GOT3 (cell line): Measurements from ENCODE around the gene ITGA2B.
"Not testable (repeated sequence)": the region's sequence is repeated elsewhere in the genome, so short reads cannot be mapped to it uniquely, and the experiment has no call there.

ENCODE experiments used
- DNase-seq: peaks from one replicate; lab custom pipeline; 2025; ENCODE audit warnings: mixed read lengths; lab: John Stamatoyannopoulos, UW

ITGA2B gene

DNA sequence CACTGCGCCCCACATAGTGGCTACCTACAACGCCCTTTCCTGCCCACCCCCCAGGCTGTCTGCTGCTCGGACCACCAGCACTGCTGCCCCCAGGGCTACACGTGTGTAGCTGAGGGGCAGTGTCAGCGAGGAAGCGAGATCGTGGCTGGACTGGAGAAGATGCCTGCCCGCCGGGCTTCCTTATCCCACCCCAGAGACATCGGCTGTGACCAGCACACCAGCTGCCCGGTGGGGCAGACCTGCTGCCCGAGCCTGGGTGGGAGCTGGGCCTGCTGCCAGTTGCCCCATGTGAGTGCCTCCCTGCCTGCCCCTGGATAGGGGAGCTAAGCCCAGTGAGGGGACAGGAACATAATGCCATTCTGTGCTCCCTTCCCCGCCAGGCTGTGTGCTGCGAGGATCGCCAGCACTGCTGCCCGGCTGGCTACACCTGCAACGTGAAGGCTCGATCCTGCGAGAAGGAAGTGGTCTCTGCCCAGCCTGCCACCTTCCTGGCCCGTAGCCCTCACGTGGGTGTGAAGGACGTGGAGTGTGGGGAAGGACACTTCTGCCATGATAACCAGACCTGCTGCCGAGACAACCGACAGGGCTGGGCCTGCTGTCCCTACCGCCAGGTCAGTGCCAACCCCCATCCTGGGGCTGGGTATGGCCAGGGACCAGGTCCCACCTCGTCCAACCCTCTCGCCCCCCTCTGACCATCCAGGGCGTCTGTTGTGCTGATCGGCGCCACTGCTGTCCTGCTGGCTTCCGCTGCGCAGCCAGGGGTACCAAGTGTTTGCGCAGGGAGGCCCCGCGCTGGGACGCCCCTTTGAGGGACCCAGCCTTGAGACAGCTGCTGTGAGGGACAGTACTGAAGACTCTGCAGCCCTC lies 37.3 kb downstream of the ITGA2B start:
- DNase-seq, result no peak

GRCh38 chr17:44351464-44351863 lies 38.0 kb downstream of the ITGA2B start:
- no peak for DNase-seq

DNA sequence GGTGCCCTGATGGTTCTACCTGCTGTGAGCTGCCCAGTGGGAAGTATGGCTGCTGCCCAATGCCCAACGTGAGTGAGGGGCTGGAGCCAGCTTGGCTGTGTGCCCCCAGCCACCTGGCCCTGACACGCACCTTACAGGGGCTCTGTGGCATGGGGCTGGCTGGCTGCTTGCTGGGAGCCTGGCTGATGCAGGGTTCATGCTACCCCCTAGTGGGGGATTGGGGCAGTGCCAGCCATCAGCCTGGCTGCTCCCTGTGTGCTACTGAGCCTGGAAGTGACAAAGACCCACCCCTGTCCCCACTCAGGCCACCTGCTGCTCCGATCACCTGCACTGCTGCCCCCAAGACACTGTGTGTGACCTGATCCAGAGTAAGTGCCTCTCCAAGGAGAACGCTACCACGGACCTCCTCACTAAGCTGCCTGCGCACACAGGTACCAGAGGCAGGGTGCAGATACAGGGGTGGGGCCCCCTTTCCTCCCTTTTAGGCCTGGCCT lies 38.7 kb downstream of the ITGA2B start:
- DNase-seq, result no peak

DNA sequence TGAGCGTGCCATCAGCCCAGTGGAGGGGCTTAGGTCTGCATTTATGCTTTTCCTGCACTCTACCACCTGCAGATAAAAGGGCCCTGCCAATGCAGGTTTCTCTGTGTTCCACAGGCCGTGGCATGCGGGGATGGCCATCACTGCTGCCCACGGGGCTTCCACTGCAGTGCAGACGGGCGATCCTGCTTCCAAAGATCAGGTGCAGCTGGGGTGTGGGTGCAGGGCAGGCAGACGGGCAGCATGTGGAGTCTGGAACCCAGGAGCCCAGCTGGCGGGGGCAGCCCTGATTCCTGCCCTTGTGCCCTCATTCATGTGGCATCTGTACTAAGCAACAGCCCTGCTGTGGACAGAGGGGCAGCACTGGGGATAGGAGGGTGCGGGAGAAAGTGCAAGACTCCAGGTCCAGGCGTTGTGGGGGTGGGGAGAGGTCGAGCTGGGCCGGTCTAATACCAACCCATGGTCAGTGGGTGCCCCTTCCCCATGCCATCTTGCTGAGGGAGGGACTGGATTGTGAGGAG lies 39.8 kb downstream of the ITGA2B start:
- no peak for DNase-seq

GRCh38 chr17:44348988-44349364 lies 40.5 kb downstream of the ITGA2B start:
- DNase-seq, result no peak

DNA sequence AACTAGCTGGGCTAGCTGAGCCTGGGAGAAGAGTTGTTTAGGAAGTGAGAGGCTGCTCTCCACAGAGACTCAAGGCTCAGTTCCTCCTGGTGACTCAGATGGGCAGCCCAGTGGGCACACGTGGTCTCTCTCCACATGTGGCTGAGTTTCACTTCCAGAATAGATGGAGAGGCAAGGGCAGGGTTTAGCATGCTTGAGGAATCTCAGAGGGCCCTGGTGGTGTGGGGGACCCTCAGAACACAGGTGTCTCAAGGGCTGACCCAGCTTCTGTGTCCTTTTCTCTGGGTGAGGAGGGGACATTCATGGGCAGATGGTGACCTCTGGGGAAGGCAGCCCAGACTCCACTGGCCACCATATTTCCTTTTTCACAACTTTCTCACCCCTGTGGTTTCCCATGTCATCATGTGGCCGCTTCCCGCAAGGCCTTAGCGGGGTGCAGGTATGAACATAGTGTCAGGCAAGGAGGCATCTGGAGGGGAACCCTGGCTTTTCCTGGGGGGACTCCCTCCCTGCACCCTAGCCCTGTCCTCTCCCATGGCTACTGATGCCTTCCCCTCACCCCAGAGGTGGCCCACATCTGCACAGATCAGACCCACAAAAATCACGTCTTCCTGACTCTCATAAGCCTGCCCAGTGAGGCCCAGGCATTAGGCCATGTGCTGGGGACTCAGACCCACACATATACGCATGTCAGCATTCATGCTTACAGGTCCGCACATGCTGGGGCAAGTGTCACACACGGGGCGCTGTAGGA lies 41.0 kb downstream of the ITGA2B start:
- DNase-seq, result no peak

DNA sequence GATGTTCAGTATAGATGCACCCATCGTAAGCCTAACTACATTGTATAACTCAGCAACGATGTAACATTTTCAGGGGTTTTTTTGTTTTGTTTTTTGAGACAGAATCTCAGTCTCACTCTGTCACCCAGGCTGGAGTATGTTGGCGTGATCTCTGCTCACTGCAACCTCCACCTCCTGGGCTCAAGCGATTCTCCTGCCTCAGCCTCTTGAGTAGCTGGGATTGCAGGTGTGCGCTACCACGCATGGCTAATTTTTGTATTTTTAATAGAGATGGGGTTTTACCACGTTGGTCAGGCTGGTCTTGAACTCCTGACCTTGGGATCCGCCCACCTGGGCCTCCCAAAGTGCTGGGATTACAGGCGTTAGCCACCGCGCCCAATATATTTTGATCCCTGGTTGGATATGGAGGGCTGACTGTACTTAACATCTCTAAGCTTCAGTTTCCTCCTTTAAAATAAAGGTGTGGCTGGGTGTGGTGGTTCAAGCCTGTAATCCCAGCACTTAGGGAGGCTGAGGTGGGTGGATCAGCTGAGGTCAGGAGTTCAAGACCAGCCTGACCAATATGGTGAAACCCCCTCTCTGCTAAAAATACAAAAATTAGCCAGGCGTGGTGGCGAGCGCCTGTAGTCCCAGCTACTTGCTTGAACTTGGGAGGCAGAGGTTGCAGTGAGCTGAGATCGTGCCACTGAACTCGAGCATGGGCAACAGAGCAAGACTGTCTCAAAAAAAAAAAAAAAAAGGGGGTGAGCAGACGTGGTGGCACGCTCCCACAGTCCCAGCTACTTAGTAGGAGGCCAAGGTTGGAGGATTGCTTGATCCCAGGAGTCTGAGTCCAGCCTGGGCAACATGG lies 42.0 kb downstream of the ITGA2B start:
- DNase-seq, result not testable (repeated sequence)

GRCh38 chr17:44346064-44346844 lies 43.2 kb downstream of the ITGA2B start:
- DNase-seq, result no peak

- no peak for DNase-seq
Observed at GRCh38 chr17:44345454-44346026, 43.9 kb downstream of the ITGA2B start.

DNA sequence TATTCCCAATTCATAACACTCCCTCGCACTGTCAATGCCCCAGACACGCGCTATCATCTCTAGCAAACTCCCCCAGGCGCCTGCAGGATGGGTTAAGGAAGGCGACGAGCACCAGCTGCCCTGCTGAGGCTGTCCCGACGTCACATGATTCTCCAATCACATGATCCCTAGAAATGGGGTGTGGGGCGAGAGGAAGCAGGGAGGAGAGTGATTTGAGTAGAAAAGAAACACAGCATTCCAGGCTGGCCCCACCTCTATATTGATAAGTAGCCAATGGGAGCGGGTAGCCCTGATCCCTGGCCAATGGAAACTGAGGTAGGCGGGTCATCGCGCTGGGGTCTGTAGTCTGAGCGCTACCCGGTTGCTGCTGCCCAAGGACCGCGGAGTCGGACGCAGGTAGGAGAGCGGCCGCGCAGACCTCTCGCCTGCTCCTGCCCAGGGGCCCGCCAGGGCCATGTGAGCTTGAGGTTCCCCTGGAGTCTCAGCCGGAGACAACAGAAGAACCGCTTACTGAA lies 44.5 kb downstream of the ITGA2B start, which contains the start of gene GRN:
Gene GRN, plus strand, starts transcription at position 364 of the 515 bp plus-strand sequence. CDS start 3,863 bp downstream, outside the sequence.
- peak; percentile 70 for DNase-seq

DNA sequence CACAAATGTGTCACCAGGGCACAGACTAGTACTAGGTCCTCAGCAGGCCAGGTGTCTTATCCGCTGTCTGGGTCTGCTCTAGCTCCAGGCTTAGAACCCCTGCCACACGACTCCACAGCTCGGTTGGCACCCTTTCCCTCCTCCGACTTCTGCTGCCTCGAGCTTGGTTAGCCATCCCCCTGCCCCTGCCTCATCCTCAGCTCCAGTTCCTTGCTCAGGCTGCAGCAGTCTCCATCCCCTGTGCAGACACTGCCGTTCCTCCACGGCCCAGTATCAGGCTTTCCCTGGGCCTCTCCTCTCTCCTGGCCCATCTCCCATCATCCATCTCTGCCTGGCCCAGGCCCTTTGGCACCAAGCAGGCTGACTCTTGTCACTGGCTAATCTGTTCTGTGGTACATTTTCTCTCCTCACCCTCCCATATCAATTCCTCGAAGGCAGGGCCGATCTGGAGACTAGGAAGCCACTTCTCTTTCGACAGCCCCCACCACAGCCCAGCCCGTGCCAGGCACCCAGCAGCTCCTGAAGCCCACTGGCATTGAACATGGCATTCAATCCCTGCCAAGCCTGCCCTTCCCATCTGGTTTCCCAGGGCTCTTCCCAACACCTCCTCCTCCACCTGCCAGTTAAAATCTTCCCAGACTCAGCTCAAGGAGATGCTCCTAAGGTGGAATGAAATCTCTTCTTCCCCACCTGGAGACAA lies 45.8 kb downstream of the ITGA2B start:
- DNase-seq, result no peak

DNA sequence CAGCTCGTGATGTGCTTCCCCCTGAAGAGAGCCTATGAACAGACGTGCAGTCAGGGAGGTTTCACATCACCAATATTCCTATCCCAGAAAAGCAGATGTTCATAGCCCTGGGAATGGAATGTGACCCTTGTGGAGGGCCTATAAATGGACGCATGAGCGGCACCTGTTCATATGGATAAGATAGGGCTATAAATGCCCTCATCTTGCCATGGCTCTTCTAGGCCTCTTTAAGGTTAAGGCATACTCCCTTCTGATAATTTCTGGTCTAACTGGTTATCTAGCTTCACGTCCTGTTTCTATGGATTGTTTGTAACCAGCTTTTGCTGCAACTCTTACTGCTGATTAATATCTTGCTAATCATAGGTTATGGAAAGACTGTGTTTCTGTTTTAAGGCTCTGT lies 48.9 kb downstream of the ITGA2B start:
- not testable (repeated sequence) for DNase-seq

DNA sequence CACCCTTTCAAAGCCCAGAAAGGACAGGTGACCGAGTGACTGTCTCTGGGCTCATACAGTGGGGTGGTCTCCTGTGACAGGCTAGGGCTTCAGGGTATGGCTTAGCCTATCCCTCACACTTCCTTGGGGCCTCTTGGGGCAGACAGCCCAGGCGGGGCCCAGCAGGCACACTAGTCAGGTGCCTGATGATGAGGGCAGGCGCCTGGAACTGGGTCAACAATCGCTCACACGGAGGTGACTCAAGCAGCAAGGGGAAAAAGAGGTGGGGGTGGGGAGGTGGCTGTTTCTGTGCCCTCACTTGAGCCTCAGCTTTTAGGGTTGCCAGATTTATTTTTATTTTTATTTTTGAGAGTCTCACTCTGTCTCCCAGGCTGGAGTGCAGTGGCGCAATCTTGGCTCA lies 50.7 kb downstream of the ITGA2B start:
- no peak for DNase-seq

DNA sequence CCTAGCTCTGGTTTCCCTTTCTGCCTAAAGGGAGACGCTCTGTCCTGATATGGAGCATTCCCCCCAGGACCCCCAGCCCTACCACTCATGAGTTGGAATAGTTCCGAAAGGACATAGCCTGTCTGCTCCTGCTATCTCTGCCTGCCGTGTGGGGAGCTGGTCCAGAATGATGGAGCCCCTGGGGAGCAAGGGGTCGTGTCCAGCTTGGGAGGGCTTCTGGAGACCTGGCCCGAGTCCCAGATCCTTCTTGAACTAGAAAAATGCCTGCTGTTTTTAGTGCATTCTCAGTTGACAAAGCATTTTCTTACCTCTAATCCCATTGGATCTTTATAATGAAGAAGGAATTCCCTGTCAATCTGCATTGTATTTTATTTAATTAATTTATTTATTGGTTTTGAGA lies 53.5 kb downstream of the ITGA2B start:
- DNase-seq, result no peak

DNA sequence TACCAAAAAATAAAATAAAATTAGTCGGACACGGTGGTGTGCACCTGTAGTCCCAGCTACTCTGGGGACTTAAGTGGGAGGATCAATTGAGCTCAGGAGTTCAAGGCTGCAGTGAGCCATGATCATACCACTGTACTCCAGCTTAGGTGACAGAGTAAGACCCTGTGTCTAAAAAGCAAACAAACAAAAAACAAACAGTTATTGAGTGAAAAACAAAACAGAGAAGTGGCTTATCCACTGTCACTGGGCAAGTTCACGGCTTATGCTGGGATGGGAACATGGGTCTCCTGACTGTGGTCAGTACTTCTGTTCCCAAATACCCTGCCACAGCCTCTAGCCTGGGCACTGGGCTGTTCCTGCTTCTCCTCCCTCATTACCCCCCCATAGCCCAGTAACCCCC lies 53.9 kb downstream of the ITGA2B start:
- DNase-seq, result no peak

DNA sequence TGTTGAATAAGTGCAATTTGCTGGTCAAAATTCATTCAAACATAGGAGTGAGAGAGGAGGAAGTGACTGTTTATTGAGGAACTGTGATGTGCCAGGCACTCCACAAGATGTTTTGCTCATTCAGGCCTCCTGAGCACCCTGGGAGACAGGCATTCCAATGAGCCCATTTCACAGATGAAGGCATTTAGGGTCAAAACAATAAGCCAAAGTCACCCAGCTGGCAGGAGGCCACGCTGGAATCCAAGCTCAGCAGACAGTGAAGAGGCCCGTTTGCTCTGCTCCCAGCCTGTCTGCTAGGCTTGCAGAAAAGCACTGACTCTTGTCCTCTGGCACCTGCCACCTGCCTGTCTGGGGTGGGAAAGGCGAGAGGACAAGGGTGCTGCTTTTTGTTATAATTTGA lies 54.7 kb downstream of the ITGA2B start:
- no peak for DNase-seq

DNA sequence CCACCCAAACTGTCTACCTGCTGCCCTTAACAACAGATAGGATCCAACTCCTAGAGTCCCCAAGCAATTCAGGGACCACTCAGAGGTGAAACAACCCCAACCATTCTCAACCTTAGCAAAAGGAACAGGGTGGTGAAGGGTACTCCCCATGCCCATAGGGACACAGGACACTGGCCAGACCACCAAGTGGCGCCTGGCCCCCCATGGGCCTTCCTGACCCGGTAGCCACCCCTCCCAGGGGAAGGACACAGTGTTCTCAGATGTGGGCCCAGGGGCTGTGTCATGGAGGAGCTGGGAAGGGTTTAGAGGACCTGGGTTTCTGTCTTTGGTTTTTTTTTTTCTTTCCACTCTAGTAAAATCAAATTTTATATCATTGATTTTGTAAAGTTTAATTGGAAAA lies 55.1 kb downstream of the ITGA2B start:
- no peak for DNase-seq

- DNase-seq, result no peak
Observed at GRCh38 chr17:44333371-44333770, 56.1 kb downstream of the ITGA2B start.

GRCh38 chr17:44331249-44331760 lies 58.1 kb downstream of the ITGA2B start:
- DNase-seq, result no peak

- not testable (repeated sequence) for DNase-seq
Observed at GRCh38 chr17:44330263-44330662, 59.2 kb downstream of the ITGA2B start.
